H9 (cell line): ENCODE results near the gene CLECL1. TPM values are rescaled to one million over a fixed set of nuclear protein-coding genes. Genes with fewer than 3 reads are reported as not detected.

Experiments
- DNase-seq: peaks from one replicate; pipeline ENCODE4 v3.0.0-alpha.2; 2017
- H2AFZ ChIP-seq: one replicate; pipeline ENCODE4 v1.6.1; 2013; ENCODE audit warnings: mild to moderate bottlenecking, low read length, control low read depth, moderate library complexity
- H2AK5ac ChIP-seq: 2 replicates; pipeline ENCODE4 v1.6.1; 2013; ENCODE audit warnings: low read length, control low read depth, mixed read lengths; ENCODE audit not compliant: insufficient read length
- H2BK120ac ChIP-seq: one replicate; pipeline ENCODE4 v1.6.1; 2013; ENCODE audit warnings: low read depth, mild to moderate bottlenecking, low read length, control low read depth, inconsistent platforms; ENCODE audit not compliant: poor library complexity, severe bottlenecking
- H2BK12ac ChIP-seq: 2 replicates; pipeline ENCODE4 v1.6.1; 2013; ENCODE audit warnings: low read length, control low read depth, mixed read lengths, low read depth; ENCODE audit not compliant: insufficient read length
- H2BK15ac ChIP-seq: 2 replicates; pipeline ENCODE4 v1.6.1; 2013; ENCODE audit warnings: low read depth, low read length, control low read depth
- H2BK20ac ChIP-seq: one replicate; pipeline ENCODE4 v1.6.1; 2013; ENCODE audit warnings: low read depth, mild to moderate bottlenecking, low read length, control low read depth, inconsistent platforms; ENCODE audit not compliant: poor library complexity, severe bottlenecking
- H2BK5ac ChIP-seq: 2 replicates; pipeline ENCODE4 v1.6.1; 2013; ENCODE audit warnings: low read length, control low read depth, mixed read lengths; ENCODE audit not compliant: insufficient read length
- H3K14ac ChIP-seq: 2 replicates; pipeline ENCODE4 v1.6.1; 2013; ENCODE audit warnings: low read length, control low read depth; ENCODE audit not compliant: insufficient read depth
- H3K18ac ChIP-seq: 2 replicates; pipeline ENCODE4 v1.6.1; 2013; ENCODE audit warnings: low read depth, mild to moderate bottlenecking, mixed read lengths, low read length, control low read depth; ENCODE audit not compliant: insufficient read length
- H3K23ac ChIP-seq: 2 replicates; pipeline ENCODE4 v1.6.1; 2013; ENCODE audit warnings: low read length, control low read depth, mixed read lengths, low read depth; ENCODE audit not compliant: insufficient read length
- H3K23me2 ChIP-seq: 2 replicates; pipeline ENCODE4 v1.6.1; 2013; ENCODE audit warnings: low read depth, mild to moderate bottlenecking, mixed read lengths, low read length, control low read depth; ENCODE audit not compliant: insufficient read length, poor library complexity, severe bottlenecking
- H3K27ac ChIP-seq: 2 replicates; pipeline ENCODE4 v1.5.1; 2013; ENCODE audit warnings: low read length, control low read depth, mixed read lengths, low read depth; ENCODE audit not compliant: insufficient read length
- H3K27me3 ChIP-seq: 2 replicates; pipeline ENCODE4 v1.6.1; 2013; ENCODE audit warnings: low read length, control low read depth, inconsistent platforms; ENCODE audit not compliant: insufficient read depth
- H3K4ac ChIP-seq: 2 replicates; pipeline ENCODE4 v1.6.1; 2013; ENCODE audit warnings: low read depth, mild to moderate bottlenecking, control low read depth, inconsistent platforms, low read length, moderate library complexity
- H3K4me1 ChIP-seq: 2 replicates; pipeline ENCODE4 v1.6.1; 2013; ENCODE audit warnings: low read length, control low read depth, inconsistent platforms; ENCODE audit not compliant: insufficient read depth
- H3K4me2 ChIP-seq: 2 replicates; pipeline ENCODE4 v1.6.1; 2013; ENCODE audit warnings: low read length, control low read depth, mixed read lengths; ENCODE audit not compliant: insufficient read length, insufficient read depth
- H3K56ac ChIP-seq: 2 replicates; pipeline ENCODE4 v1.6.1; 2013; ENCODE audit warnings: low read depth, mild to moderate bottlenecking, mixed read lengths, low read length, control low read depth; ENCODE audit not compliant: insufficient read length
- H3K79me1 ChIP-seq: 2 replicates; pipeline ENCODE4 v1.6.1; 2013; ENCODE audit warnings: low read depth, mild to moderate bottlenecking, moderate library complexity, low read length, control low read depth, inconsistent platforms; ENCODE audit not compliant: insufficient read depth, poor library complexity, severe bottlenecking
- H3K79me2 ChIP-seq: 2 replicates; pipeline ENCODE4 v1.6.1; 2013; ENCODE audit warnings: low read length, control low read depth, inconsistent platforms; ENCODE audit not compliant: insufficient read depth
- H3K9ac ChIP-seq: 2 replicates; pipeline ENCODE4 v1.6.1; 2013; ENCODE audit warnings: low read length, control low read depth, mixed read lengths; ENCODE audit not compliant: insufficient read length; ENCODE audit errors: extremely low read depth
- H3K9me3 ChIP-seq: one replicate; pipeline ENCODE4 v1.6.1; 2013; ENCODE audit warnings: low read depth, low read length, inconsistent platforms; ENCODE audit not compliant: control insufficient read depth
- H3T11ph ChIP-seq: one replicate; pipeline ENCODE4 v1.6.1; 2013; ENCODE audit warnings: mild to moderate bottlenecking, low read length, control low read depth, inconsistent platforms
- H4K20me1 ChIP-seq: one replicate; pipeline ENCODE4 v1.6.1; 2013; ENCODE audit not compliant: control insufficient read depth, insufficient read length, insufficient read depth
- H4K5ac ChIP-seq: 2 replicates; pipeline ENCODE4 v1.6.1; 2013; ENCODE audit warnings: low read depth, mild to moderate bottlenecking, mixed read lengths, low read length, control low read depth; ENCODE audit not compliant: insufficient read length
- H4K8ac ChIP-seq: replicated peaks from 2 replicates; pipeline ENCODE4 v1.6.1; 2013; ENCODE audit warnings: low read length, control low read depth, mixed read lengths, low read depth; ENCODE audit not compliant: insufficient read length
- H4K91ac ChIP-seq: 2 replicates; pipeline ENCODE4 v1.6.1; 2013; ENCODE audit warnings: low read depth, mild to moderate bottlenecking, moderate library complexity, mixed read lengths, low read length, control low read depth; ENCODE audit not compliant: insufficient read length
- H3K27ac Mint-ChIP-seq, 3 experiments: 2 replicates in 2 of 3; 3 replicates in 1 of 3; pipeline ENCODE4 v1.8.0; 2020 to 2021; ENCODE audit warnings: mixed read lengths in 3 of 3, mild to moderate bottlenecking in 1 of 3, moderate library complexity in 1 of 3
- H3K27me3 Mint-ChIP-seq: 2 replicates; pipeline ENCODE4 v1.8.0; 2021; ENCODE audit warnings: low read depth, mild to moderate bottlenecking, moderate library complexity, mixed read lengths
- H3K36me3 Mint-ChIP-seq, 3 experiments: 2 replicates in 2 of 3; 3 replicates in 1 of 3; pipeline ENCODE4 v1.8.0; 2020 to 2021; ENCODE audit warnings: low read depth in 3 of 3, mixed read lengths in 3 of 3; ENCODE audit not compliant: insufficient read depth in 1 of 3
- H3K4me1 Mint-ChIP-seq, 2 experiments: 2 replicates each; pipeline ENCODE4 v1.8.0; 2020; ENCODE audit warnings: mixed read lengths in 2 of 2
- H3K4me3 Mint-ChIP-seq, 2 experiments: 2 replicates in 1 of 2; 3 replicates in 1 of 2; pipeline ENCODE4 v1.8.0; 2020 to 2021; ENCODE audit warnings: mild to moderate bottlenecking in 2 of 2, mixed read lengths in 2 of 2, moderate library complexity in 1 of 2
- H3K9me3 Mint-ChIP-seq, 2 experiments: 2 replicates in 1 of 2; 3 replicates in 1 of 2; pipeline ENCODE4 v1.8.0; 2020; ENCODE audit warnings: mild to moderate bottlenecking in 2 of 2, mixed read lengths in 2 of 2, moderate library complexity in 1 of 2
- WGBS: extraction: QIAGEN DNeasy Blood & Tissue Kit; methylation state at CpG from one replicate; pipeline ENCODE4 v1.1.7; 2013; ENCODE audit warnings: missing lambda C conversion rate, low lambda C conversion rate, mixed read lengths; ENCODE audit not compliant: insufficient read length; ENCODE audit errors: extremely low coverage; 5-methylcytosine and 5-hydroxymethylcytosine counted together
- total RNA-seq: library from RNA; stranded (reverse); gene quantifications from 2 replicates; pipeline ENCODE4 v1.2.1, GENCODE V29; 2021
- TF ChIP-seq, protein P1 (sequence below): fragments of 200-600 bp; sonication (generic); conservative IDR thresholded peaks from 3 replicates; pipeline ENCODE4 v1.8.0; 2021; ENCODE audit warnings: antibody characterized with exemption, mild to moderate bottlenecking

The CLECL1 gene
- total RNA-seq, 1 experiment from 2014 or later: not detected

DNA sequence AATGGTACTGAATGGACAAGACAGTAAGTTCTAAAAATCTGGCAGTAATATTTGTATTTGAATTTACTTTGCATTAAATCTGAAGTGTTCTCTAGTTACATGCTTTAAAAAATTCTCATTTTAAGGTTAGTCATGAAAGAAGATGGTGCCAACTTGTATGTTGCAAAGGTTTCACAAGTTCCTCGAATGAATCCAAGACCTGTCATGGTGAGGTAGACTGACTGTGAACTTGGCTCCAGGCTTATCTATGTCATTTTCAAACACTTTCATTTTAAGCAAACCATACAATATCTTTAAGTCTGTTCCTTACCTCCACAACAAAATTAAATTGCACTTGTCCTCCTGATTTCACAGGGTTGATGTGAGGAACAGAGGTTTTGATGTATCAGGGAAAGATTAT, 40.0 kb downstream of the CLECL1 start:
- Mint-ChIP-seq H3K4me3 (no peak overlapping the region), H3K27me3 (no peaks in the 10 kb centered on the region), H3K27ac (no peak overlapping the region), H3K36me3 (peaks cover 37 to 56% (median 53%) of the 10 kb centered on the region in 3 experiments), H3K9me3 (peaks cover 26 to 27% of the 10 kb centered on the region in 2 experiments), H3K4me1 (no peaks in the 10 kb centered on the region)
- Histone ChIP-seq H2BK5ac (no peak overlapping the region), H3K14ac (no peak overlapping the region), H4K20me1 (no peaks in the 10 kb centered on the region), H3K79me1 (no peaks in the 10 kb centered on the region), H2BK12ac (no peak overlapping the region), H2AK5ac (no peak overlapping the region), H4K8ac (no peak overlapping the region), H3K79me2 (no peaks in the 10 kb centered on the region), H2BK15ac (no peak overlapping the region), H3K23me2 (no peaks in the 10 kb centered on the region), H4K91ac (no peak overlapping the region), H3K9me3 (peaks cover 5% of the 10 kb centered on the region), H3K23ac (no peak overlapping the region), H3T11ph (no peak overlapping the region), H3K9ac (no peak overlapping the region), H2BK120ac (no peak overlapping the region), H3K4me2 (no peak overlapping the region), H3K27ac (no peak overlapping the region), H2BK20ac (no peak overlapping the region), H3K27me3 (no peaks in the 10 kb centered on the region), H4K5ac (no peak overlapping the region), H3K4ac (no peak overlapping the region), H3K18ac (no peak overlapping the region), H2AFZ (no peak overlapping the region), H3K56ac (no peak overlapping the region), H3K4me1 (no peaks in the 10 kb centered on the region)
- no peak for DNase-seq
- WGBS: no CpG with 5 or more reads among the region's 1 CpG
- TF ChIP-seq, protein P1, sequence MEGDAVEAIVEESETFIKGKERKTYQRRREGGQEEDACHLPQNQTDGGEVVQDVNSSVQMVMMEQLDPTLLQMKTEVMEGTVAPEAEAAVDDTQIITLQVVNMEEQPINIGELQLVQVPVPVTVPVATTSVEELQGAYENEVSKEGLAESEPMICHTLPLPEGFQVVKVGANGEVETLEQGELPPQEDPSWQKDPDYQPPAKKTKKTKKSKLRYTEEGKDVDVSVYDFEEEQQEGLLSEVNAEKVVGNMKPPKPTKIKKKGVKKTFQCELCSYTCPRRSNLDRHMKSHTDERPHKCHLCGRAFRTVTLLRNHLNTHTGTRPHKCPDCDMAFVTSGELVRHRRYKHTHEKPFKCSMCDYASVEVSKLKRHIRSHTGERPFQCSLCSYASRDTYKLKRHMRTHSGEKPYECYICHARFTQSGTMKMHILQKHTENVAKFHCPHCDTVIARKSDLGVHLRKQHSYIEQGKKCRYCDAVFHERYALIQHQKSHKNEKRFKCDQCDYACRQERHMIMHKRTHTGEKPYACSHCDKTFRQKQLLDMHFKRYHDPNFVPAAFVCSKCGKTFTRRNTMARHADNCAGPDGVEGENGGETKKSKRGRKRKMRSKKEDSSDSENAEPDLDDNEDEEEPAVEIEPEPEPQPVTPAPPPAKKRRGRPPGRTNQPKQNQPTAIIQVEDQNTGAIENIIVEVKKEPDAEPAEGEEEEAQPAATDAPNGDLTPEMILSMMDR: no peak
